H1 (cell line): ENCODE results near the gene MEGF11. TPM values are rescaled to one million over a fixed set of nuclear protein-coding genes. Genes with fewer than 3 reads are reported as not detected.

Source experiments
- CTCF ChIA-PET: fragments of 300-600 bp; sonication (Branson Sonifier 250); formaldehyde crosslinking; loops from one replicate; lab custom pipeline; 2021; ENCODE audit not compliant: partially characterized antibody; lab: Charles Lee
- POLR2A ChIA-PET: fragments of 300-600 bp; sonication (Branson Sonifier 250); formaldehyde crosslinking; loops from one replicate; lab custom pipeline; 2021; ENCODE audit warnings: inconsistent platforms; ENCODE audit not compliant: partially characterized antibody; lab: Charles Lee
- DNase-seq, 2 experiments: peaks; one replicate each; pipeline versions ENCODE4 v3.0.0 to v3.0.0-alpha.2; 2010 to 2022; ENCODE audit warnings: low spot score in 2 of 2, low read depth in 1 of 2, mixed read lengths in 1 of 2
- FAIRE-seq: peaks from 2 replicates; lab custom pipeline; 2011; peaks lifted over from hg19 to GRCh38; lab: Jason Lieb, UNC
- H2AFZ ChIP-seq: 2 replicates; pipeline ENCODE4 v1.8.1; 2012; ENCODE audit warnings: low read length, inconsistent platforms
- H2AK5ac ChIP-seq: 2 replicates; pipeline ENCODE4 v1.6.1; 2013; ENCODE audit warnings: low read depth, low read length
- H2BK120ac ChIP-seq: replicated peaks from 2 replicates; pipeline ENCODE3; 2013; ENCODE audit warnings: low read depth, low read length, inconsistent platforms
- H2BK12ac ChIP-seq: 2 replicates; pipeline ENCODE4 v1.6.1; 2013; ENCODE audit warnings: low read depth, low read length
- H2BK15ac ChIP-seq: 2 replicates; pipeline ENCODE4 v1.6.1; 2013; ENCODE audit warnings: low read length
- H2BK20ac ChIP-seq: 2 replicates; pipeline ENCODE4 v1.6.1; 2013; ENCODE audit warnings: low read length
- H2BK5ac ChIP-seq: 2 replicates; pipeline ENCODE4 v1.6.1; 2013; ENCODE audit warnings: low read depth, low read length
- H3K14ac ChIP-seq: 2 replicates; pipeline ENCODE4 v1.6.1; 2013; ENCODE audit warnings: inconsistent platforms; ENCODE audit not compliant: insufficient read length
- H3K18ac ChIP-seq: 2 replicates; pipeline ENCODE4 v1.6.1; 2013; ENCODE audit warnings: low read length; ENCODE audit errors: extremely low read depth
- H3K23ac ChIP-seq: 2 replicates; pipeline ENCODE4 v1.6.1; 2013; ENCODE audit warnings: inconsistent platforms; ENCODE audit not compliant: insufficient read length
- H3K23me2 ChIP-seq: 2 replicates; pipeline ENCODE4 v1.6.1; 2013; ENCODE audit warnings: low read depth, low read length
- H3K27ac ChIP-seq: 2 replicates; pipeline ENCODE4 v1.6.1; 2011; ENCODE audit warnings: low read depth, low read length, inconsistent platforms
- H3K27me3 ChIP-seq, 4 experiments: replicated peaks in 1 of 4; 1 replicate in 1 of 4; 2 replicates in 3 of 4; pipeline versions ENCODE4 v1.6.1 to v1.8.1; 2011 to 2013; ENCODE audit warnings: low read length in 3 of 4, mild to moderate bottlenecking in 3 of 4, inconsistent platforms in 2 of 4, mixed read lengths in 2 of 4, moderate library complexity in 1 of 4; ENCODE audit not compliant: control insufficient read depth in 3 of 4, insufficient read depth in 3 of 4; ENCODE audit errors: extremely low read depth in 1 of 4
- H3K36me3 ChIP-seq, 4 experiments: 2 replicates each; pipeline versions ENCODE4 v1.6.1 to v1.8.1; 2011 to 2013; ENCODE audit warnings: mild to moderate bottlenecking in 4 of 4, low read length in 3 of 4, moderate library complexity in 2 of 4, control low read depth in 1 of 4, inconsistent platforms in 1 of 4; ENCODE audit not compliant: insufficient read depth in 4 of 4, control insufficient read depth in 2 of 4
- H3K4ac ChIP-seq: replicated peaks from 2 replicates; pipeline ENCODE3; 2013; ENCODE audit warnings: low read length, low read depth, mixed read lengths, inconsistent platforms; ENCODE audit not compliant: insufficient read length
- H3K4me1 ChIP-seq, 4 experiments: replicated peaks in 1 of 4; 1 replicate in 1 of 4; 2 replicates in 3 of 4; pipeline versions ENCODE4 v1.6.1 to v1.8.1; 2011 to 2013; ENCODE audit warnings: low read length in 3 of 4, inconsistent platforms in 2 of 4, mixed read lengths in 1 of 4; ENCODE audit not compliant: insufficient read depth in 4 of 4, control insufficient read depth in 3 of 4
- H3K4me2 ChIP-seq, 2 experiments: 2 replicates each; pipeline versions ENCODE4 v1.6.1 to v1.8.1; 2011 to 2013; ENCODE audit warnings: low read depth in 2 of 2, low read length in 2 of 2, control low read depth in 1 of 2, inconsistent platforms in 1 of 2, mild to moderate bottlenecking in 1 of 2; ENCODE audit not compliant: insufficient read depth in 1 of 2
- H3K4me3 ChIP-seq, 4 experiments: fragments of 200-600, 300-600 bp in 1 of 4; sonication (generic), shearing (Covaris generic), sonication (Bioruptor Twin) in 1 of 4; 2 replicates each; pipeline versions ENCODE4 v1.5.1 to v1.8.1; 2011 to 2016; ENCODE audit warnings: low read length in 4 of 4, low read depth in 3 of 4, control low read depth in 2 of 4, inconsistent platforms in 2 of 4, mild to moderate bottlenecking in 2 of 4, mixed read lengths in 1 of 4, moderate library complexity in 1 of 4; ENCODE audit not compliant: insufficient read depth in 2 of 4; ENCODE audit errors: extremely low read depth in 1 of 4
- H3K56ac ChIP-seq: replicated peaks from 2 replicates; pipeline ENCODE3; 2013; ENCODE audit warnings: low read depth, mild to moderate bottlenecking, mixed read lengths, low read length, inconsistent platforms; ENCODE audit not compliant: insufficient read length
- H3K79me1 ChIP-seq: 2 replicates; pipeline ENCODE4 v1.6.1; 2013; ENCODE audit warnings: low read depth, low read length, control low read depth
- H3K79me2 ChIP-seq, 2 experiments: 2 replicates each; pipeline versions ENCODE4 v1.6.1 to v1.8.1; 2012 to 2013; ENCODE audit warnings: low read length in 2 of 2, mild to moderate bottlenecking in 2 of 2, inconsistent platforms in 1 of 2; ENCODE audit not compliant: insufficient read depth in 2 of 2, control insufficient read depth in 1 of 2
- H3K9ac ChIP-seq, 4 experiments: replicated peaks in 1 of 4; 1 replicate in 1 of 4; 2 replicates in 3 of 4; pipeline versions ENCODE4 v1.6.1 to v1.8.1; 2011 to 2013; ENCODE audit warnings: low read depth in 3 of 4, low read length in 3 of 4, control low read depth in 2 of 4, mild to moderate bottlenecking in 2 of 4, moderate library complexity in 2 of 4, inconsistent platforms in 1 of 4; ENCODE audit errors: extremely low read depth in 1 of 4
- H3K9me3 ChIP-seq, 2 experiments: 2 replicates each; pipeline versions ENCODE4 v1.6.1 to v1.8.1; 2012 to 2013; ENCODE audit warnings: mild to moderate bottlenecking in 2 of 2, moderate library complexity in 2 of 2, control low read depth in 1 of 2, inconsistent platforms in 1 of 2, low read depth in 1 of 2, low read length in 1 of 2, mixed read lengths in 1 of 2; ENCODE audit not compliant: insufficient read depth in 2 of 2
- H4K20me1 ChIP-seq, 2 experiments: replicated peaks in 1 of 2; 2 replicates each; pipeline versions ENCODE3 to v1.8.1; 2011 to 2013; ENCODE audit warnings: inconsistent platforms in 2 of 2, low read length in 2 of 2, mild to moderate bottlenecking in 1 of 2; ENCODE audit not compliant: insufficient read depth in 2 of 2, control insufficient read depth in 1 of 2
- H4K5ac ChIP-seq: 2 replicates; pipeline ENCODE4 v1.6.1; 2013; ENCODE audit warnings: low read length, low read depth, mixed read lengths, inconsistent platforms; ENCODE audit not compliant: insufficient read length
- H4K8ac ChIP-seq: 2 replicates; pipeline ENCODE4 v1.8.0; 2013; ENCODE audit warnings: mild to moderate bottlenecking, moderate library complexity, low read length, inconsistent platforms; ENCODE audit not compliant: insufficient read depth; ENCODE audit errors: extremely low read depth
- H4K91ac ChIP-seq: replicated peaks from 2 replicates; pipeline ENCODE3; 2013; ENCODE audit warnings: low read length, mixed read lengths, inconsistent platforms; ENCODE audit not compliant: insufficient read length
- CEBPB ChIP-seq: IDR thresholded peaks from 2 replicates; pipeline ENCODE4 v1.6.1; 2012; ENCODE audit warnings: low read depth, low read length
- CHD2 ChIP-seq: IDR thresholded peaks from 2 replicates; pipeline ENCODE4 v1.6.1; 2012; ENCODE audit warnings: low read length, improper control_type of control experiment
- EGR1 ChIP-seq: IDR thresholded peaks from 2 replicates; pipeline ENCODE4 v1.6.1; 2011; ENCODE audit warnings: low read depth, low read length, borderline replicate concordance
- GABPA ChIP-seq: IDR thresholded peaks from 2 replicates; pipeline ENCODE4 v1.6.1; 2011; ENCODE audit warnings: mild to moderate bottlenecking, low read length, moderate library complexity, borderline replicate concordance; ENCODE audit not compliant: insufficient read depth
- POLR2A ChIP-seq, 2 experiments: IDR thresholded peaks; 1 replicate in 1 of 2; 2 replicates in 1 of 2; pipeline ENCODE4 v1.6.1; 2011; ENCODE audit warnings: low read depth in 2 of 2, low read length in 2 of 2, mild to moderate bottlenecking in 2 of 2; ENCODE audit errors: control extremely low read depth in 1 of 2
- SIRT6 ChIP-seq: IDR thresholded peaks from one replicate; pipeline ENCODE4 v1.7.1; 2012; ENCODE audit warnings: low read length, inconsistent platforms
- TBP ChIP-seq: IDR thresholded peaks from 2 replicates; pipeline ENCODE4 v1.6.1; 2011; ENCODE audit warnings: low read depth, low read length, improper control_type of control experiment
- YY1 ChIP-seq: IDR thresholded peaks from 2 replicates; pipeline ENCODE4 v1.6.1; 2011; ENCODE audit warnings: low read depth, mild to moderate bottlenecking, low read length
- WGBS, 2 experiments: shearing (Covaris generic) in 1 of 2; methylation state at CpG; one replicate each; pipeline versions ENCODE4 v1.1.6 to v1.1.7; 2013 to 2015; ENCODE audit warnings: low lambda C conversion rate in 2 of 2, mixed read lengths in 2 of 2, inconsistent platforms in 1 of 2, low coverage in 1 of 2, missing lambda C conversion rate in 1 of 2; ENCODE audit not compliant: insufficient replicate concordance in 2 of 2, insufficient coverage in 1 of 2, insufficient read length in 1 of 2; ENCODE audit errors: extremely low coverage in 1 of 2, missing lambda C conversion rate in 1 of 2; 5-methylcytosine and 5-hydroxymethylcytosine counted together
- polyA plus RNA-seq, 7 experiments: library from polyadenylated mRNA; depleted of rRNA in 3 of 7; stranded (reverse) in 5 of 7; unstranded in 2 of 7; fragments of >200 nt in 5 of 7; fragments of 200-250 nt in 2 of 7; gene quantifications; 1 replicate in 5 of 7; 2 replicates in 1 of 7; 4 replicates in 1 of 7; pipeline versions ENCODE4 v1.2.1 to v1.2.3, GENCODE V29; 2011 to 2013; ENCODE audit warnings: missing spikeins in 2 of 7, mixed read lengths in 2 of 7
- total RNA-seq: library from RNA; stranded (reverse); fragmentation: NEBNext Ultra II Directional; extraction: Animal tissue kit (Norgen Biotek cat#: 25700); gene quantifications from 2 replicates; pipeline ENCODE4 v1.2.1, GENCODE V29; 2021
- TF ChIP-seq, protein P1 (sequence below), 3 experiments: IDR thresholded peaks; 1 replicate in 2 of 3; 2 replicates in 1 of 3; pipeline versions ENCODE4 v1.5.1 to v1.6.1; 2011; ENCODE audit warnings: low read length in 3 of 3, mild to moderate bottlenecking in 3 of 3, inconsistent platforms in 2 of 3, low read depth in 1 of 3, moderate library complexity in 1 of 3; ENCODE audit not compliant: insufficient read depth in 1 of 3; ENCODE audit errors: control extremely low read depth in 1 of 3

Gene MEGF11
- total and polyA plus RNA-seq, 2 of the 8 experiments (the other 6 are each of a cell fraction or from before 2014, with no cell fraction given), result 4.4 to 4.8 TPM

DNA sequence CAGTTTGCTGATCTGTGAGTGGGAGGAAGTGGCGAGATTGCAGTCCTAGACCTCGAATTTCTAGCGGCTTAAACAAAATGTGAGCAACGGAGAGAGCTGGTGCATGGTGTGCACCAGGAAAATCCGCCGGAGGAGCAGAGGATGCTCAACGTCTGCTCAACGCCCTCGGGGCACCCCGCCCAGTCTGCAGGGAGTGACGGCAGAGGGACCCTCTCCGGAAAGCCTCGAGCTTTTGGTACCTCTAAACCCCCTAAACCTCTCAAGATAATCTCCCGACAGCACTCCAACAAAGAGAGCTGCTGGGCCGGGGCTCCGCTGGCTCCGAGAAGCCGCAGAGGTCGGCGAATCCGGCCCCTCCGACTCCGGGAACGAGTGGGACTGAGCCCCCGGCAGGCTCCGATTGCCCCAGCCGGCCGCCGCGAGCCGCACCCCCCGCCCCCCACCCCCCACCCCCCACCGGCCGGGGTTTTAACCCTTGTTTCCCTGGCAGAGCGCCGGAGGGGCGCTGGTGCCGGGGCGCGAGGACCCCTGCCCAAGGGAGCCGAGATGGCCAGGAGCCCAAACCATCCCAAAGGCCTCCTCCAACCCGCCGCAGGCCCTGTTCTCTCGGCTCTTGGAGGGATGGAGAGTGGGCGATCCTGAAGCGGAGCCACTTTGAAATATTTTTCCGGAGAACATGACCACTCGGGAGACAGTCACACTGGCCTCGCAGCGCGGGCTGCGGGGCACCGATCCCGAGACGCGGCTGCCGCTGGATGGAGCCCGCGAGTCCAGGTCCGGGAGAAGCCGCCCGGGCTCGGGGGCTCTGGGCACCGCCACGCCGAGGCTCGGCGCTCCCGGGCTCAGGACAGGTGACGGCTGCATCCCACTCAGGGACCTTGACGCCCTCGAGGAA, 1.5 kb downstream of the MEGF11 start:
- Histone ChIP-seq H3K79me1 (no peaks in the 10 kb centered on the region), H4K20me1 (no peaks in the 10 kb centered on the region), H3K4ac (no peak overlapping the region), H3K4me1 (peaks cover 13 to 24% (median 14%) of the 10 kb centered on the region in 4 experiments), H3K4me2 (peak overlapping the region; percentile 96 to 100), H3K9me3 (no peaks in the 10 kb centered on the region), H2AFZ (peak overlapping the region; percentile 54; the same call in 1 of the 2 replicates), H3K36me3 (no peaks in the 10 kb centered on the region), H3K18ac (peak overlapping the region; percentile 15; the same call in 1 of the 2 replicates), H2BK12ac (peak overlapping the region; percentile 19; the same call in 1 of the 2 replicates), H3K79me2 (no peaks in the 10 kb centered on the region), H4K8ac (no peak overlapping the region), H3K56ac (no peak overlapping the region), H2BK120ac (no peak overlapping the region), H4K91ac (no peak overlapping the region), H3K9ac (no peak overlapping the region), H4K5ac (no peak overlapping the region), H2BK5ac (no peak overlapping the region), H3K27me3 (peaks cover 20 to 64% (median 56%) of the 10 kb centered on the region in 4 experiments), H2AK5ac (no peak overlapping the region), H2BK20ac (no peak overlapping the region; the same call in 1 of the 2 replicates), H2BK15ac (no peak overlapping the region), H3K27ac (no peak overlapping the region), H3K14ac (no peak overlapping the region), H3K4me3 (peak overlapping the region; percentile 62 to 88 (median 81)), H3K23ac (no peak overlapping the region), H3K23me2 (peaks cover 23% of the 10 kb centered on the region)
- ChIA-PET POLR2A (interaction anchor here (0.7 to 1.4 kb wide), 4 partner anchors 9 to 253 kb away, joined by 3 read pairs; partner anchors contain the start of genes DIS3L, RPL4 and ZWILCH), CTCF (interaction anchor here (0.5 to 5.9 kb wide), 16 partner anchors 8 to 594 kb away, joined by 3 to 31 read pairs (median 4); no protein-coding TSS in a partner anchor)
- no peak for FAIRE-seq
- 1% methylated on average over 50 of the region's 72 CpGs; no CpG with 5 or more reads in 1 of the 2 experiments for WGBS, 2 experiments
- peak in 1 of 2 experiments; percentile 84 for DNase-seq
- TF ChIP-seq POLR2A (IDR thresholded peaks at IDR 0.05; ENCODE audit: control extremely low read depth in 1 of 2, low read depth in 2 of 2, low read length in 2 of 2), result no peak
- no peak for TF ChIP-seq EGR1
- TF ChIP-seq YY1, result 0 out of 2 replicates have a peak, but pooled peaks have one; percentile 17
- TF ChIP-seq TBP, result 0 out of 2 replicates have a peak, but pooled peaks have one; percentile 26
- TF ChIP-seq GABPA, result peak; percentile 50; the same call in 1 of the 2 replicates
- no peak for TF ChIP-seq CEBPB
- TF ChIP-seq, protein P1, sequence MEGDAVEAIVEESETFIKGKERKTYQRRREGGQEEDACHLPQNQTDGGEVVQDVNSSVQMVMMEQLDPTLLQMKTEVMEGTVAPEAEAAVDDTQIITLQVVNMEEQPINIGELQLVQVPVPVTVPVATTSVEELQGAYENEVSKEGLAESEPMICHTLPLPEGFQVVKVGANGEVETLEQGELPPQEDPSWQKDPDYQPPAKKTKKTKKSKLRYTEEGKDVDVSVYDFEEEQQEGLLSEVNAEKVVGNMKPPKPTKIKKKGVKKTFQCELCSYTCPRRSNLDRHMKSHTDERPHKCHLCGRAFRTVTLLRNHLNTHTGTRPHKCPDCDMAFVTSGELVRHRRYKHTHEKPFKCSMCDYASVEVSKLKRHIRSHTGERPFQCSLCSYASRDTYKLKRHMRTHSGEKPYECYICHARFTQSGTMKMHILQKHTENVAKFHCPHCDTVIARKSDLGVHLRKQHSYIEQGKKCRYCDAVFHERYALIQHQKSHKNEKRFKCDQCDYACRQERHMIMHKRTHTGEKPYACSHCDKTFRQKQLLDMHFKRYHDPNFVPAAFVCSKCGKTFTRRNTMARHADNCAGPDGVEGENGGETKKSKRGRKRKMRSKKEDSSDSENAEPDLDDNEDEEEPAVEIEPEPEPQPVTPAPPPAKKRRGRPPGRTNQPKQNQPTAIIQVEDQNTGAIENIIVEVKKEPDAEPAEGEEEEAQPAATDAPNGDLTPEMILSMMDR (IDR thresholded peaks at IDR 0.05; ENCODE audit: control extremely low read depth in 1 of 3, insufficient read depth in 1 of 3, low read depth in 1 of 3, low read length in 3 of 3), result peak; percentile 57 to 69 (median 62)
- no peak for TF ChIP-seq SIRT6
- no peak for TF ChIP-seq CHD2
